Hepatocyte (in vitro differentiated cells): ENCODE data around the gene FOXC2. TPM values are rescaled to one million over a fixed set of nuclear protein-coding genes. Genes with fewer than 3 reads are reported as not detected.

ENCODE experiments used
- DNase-seq: peaks from one replicate; pipeline ENCODE4 v3.0.0-alpha.2; 2016; ENCODE audit warnings: low spot score
- H2AFZ ChIP-seq: fragments of 200-600 bp; sonication (generic); 2 replicates; pipeline ENCODE4 v1.6.0; 2016; ENCODE audit warnings: antibody characterized with exemption, mild to moderate bottlenecking
- H3K27ac ChIP-seq: fragments of 200-600 bp; sonication (generic); 2 replicates; pipeline ENCODE4 v1.5.1; 2016; ENCODE audit warnings: mild to moderate bottlenecking
- H3K27me3 ChIP-seq: fragments of 200-600 bp; sonication (generic); 2 replicates; pipeline ENCODE4 v1.6.1; 2016
- H3K36me3 ChIP-seq: fragments of 200-600 bp; sonication (generic); replicated peaks from 2 replicates; pipeline ENCODE4 v1.5.1; 2016; ENCODE audit warnings: low read depth; ENCODE audit not compliant: insufficient read depth
- H3K4me1 ChIP-seq: fragments of 200-600 bp; sonication (generic); 2 replicates; pipeline ENCODE4 v1.5.1; 2016; ENCODE audit warnings: mild to moderate bottlenecking, moderate library complexity; ENCODE audit not compliant: insufficient read depth
- H3K4me2 ChIP-seq: fragments of 200-600 bp; sonication (generic); 2 replicates; pipeline ENCODE4 v1.6.0; 2016
- H3K4me3 ChIP-seq: fragments of 200-600 bp; sonication (generic); 2 replicates; pipeline ENCODE4 v1.5.1; 2016; ENCODE audit warnings: mild to moderate bottlenecking
- H3K79me2 ChIP-seq: fragments of 200-600 bp; sonication (generic); 2 replicates; pipeline ENCODE4 v1.6.0; 2017; ENCODE audit warnings: mild to moderate bottlenecking
- H3K9me2 ChIP-seq: fragments of 200-600 bp; sonication (generic); replicated peaks from 2 replicates; pipeline ENCODE4 v1.6.0; 2017; ENCODE audit warnings: mild to moderate bottlenecking; ENCODE audit not compliant: insufficient read depth
- H3K9me3 ChIP-seq: fragments of 200-600 bp; sonication (generic); 2 replicates; pipeline ENCODE4 v1.5.1; 2016; ENCODE audit warnings: low read depth, mild to moderate bottlenecking
- H4K20me1 ChIP-seq: fragments of 200-600 bp; sonication (generic); 2 replicates; pipeline ENCODE4 v1.6.0; 2016; ENCODE audit warnings: mild to moderate bottlenecking; ENCODE audit not compliant: insufficient read depth, poor library complexity, severe bottlenecking
- CTCF ChIP-seq: fragments of 200-600 bp; sonication (generic); IDR thresholded peaks from 2 replicates; pipeline ENCODE4 v1.5.1; 2016; ENCODE audit warnings: antibody characterized with exemption, mild to moderate bottlenecking; ENCODE audit not compliant: poor library complexity
- EZH2 ChIP-seq: fragments of 200-600 bp; sonication (generic); IDR thresholded peaks from 2 replicates; pipeline ENCODE4 v1.6.1; 2016; ENCODE audit warnings: antibody characterized with exemption, mild to moderate bottlenecking, borderline replicate concordance
- EZH2phosphoT487 ChIP-seq: fragments of 200-600 bp; sonication (generic); IDR thresholded peaks from one replicate; pipeline ENCODE4 v1.6.1; 2018; ENCODE audit warnings: antibody characterized with exemption, mild to moderate bottlenecking, low read depth, moderate library complexity; ENCODE audit not compliant: unreplicated experiment, severe bottlenecking
- WGBS: methylation state at CpG from one replicate; pipeline ENCODE4 v1.1.6; 2016; ENCODE audit warnings: low lambda C conversion rate; ENCODE audit errors: missing lambda C conversion rate; 5-methylcytosine and 5-hydroxymethylcytosine counted together
- polyA plus RNA-seq: library from polyadenylated mRNA; unstranded; fragments of >200 nt; fragmentation: Nextera tagmentation; extraction: Ambion mirVana; gene quantifications from 2 replicates; pipeline ENCODE4 v1.2.1, GENCODE V29; 2016
- total RNA-seq: library from RNA; depleted of rRNA; stranded (reverse); fragments of >200 nt; gene quantifications from 2 replicates; pipeline ENCODE4 v1.2.3, GENCODE V29; 2014

The FOXC2 gene
- total and polyA plus RNA-seq, 2 experiments from 2014 or later = 0.30 TPM; not detected in 1

DNA sequence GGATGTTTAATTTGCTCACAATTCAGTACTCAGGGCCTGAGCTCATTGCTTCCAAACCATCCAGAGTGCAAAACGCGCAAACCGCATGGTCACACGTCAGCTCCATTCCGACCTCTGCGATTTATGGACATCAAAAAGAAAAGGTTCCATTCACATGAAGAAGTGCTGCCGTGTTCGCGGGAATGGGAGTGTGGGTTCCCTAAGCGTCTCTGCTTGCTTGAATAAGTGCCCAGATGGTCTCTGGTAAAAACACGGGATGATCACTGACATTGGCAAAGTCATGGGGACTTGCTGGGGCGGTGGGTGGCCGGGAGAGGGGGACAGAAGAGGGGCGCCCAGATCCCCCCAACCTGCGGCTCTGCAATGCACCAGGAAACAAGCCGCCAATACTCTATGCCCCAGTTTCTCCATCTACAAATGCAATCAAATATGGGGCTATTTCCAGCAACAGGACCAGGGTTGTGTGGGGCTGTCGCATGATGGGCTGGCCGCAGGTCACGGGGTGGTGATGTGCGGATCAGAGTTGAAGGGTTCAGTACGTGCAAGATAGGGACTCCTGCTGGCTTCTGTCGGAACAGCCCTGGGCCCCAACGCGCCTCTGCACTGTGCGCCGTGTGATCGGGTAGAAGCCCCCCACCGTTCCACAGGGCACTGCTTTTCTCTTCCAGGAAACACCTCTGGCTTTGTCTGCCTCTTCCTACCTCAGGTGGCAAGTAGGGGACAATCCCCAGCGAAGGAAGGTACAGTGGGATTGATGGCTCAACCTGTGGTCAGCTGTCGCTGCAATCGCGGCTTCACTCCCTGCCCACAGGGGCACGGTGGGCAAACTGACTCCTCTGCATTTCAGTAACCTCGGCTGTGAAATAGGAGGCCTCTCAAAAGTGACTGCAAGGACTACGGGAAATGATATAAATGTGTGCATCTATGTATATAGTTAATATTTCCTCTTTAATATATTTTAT is 45.1 kb upstream of the FOXC2 start:
- Histone ChIP-seq H2AFZ (no peak overlapping the region), H3K27me3 (peaks cover 28% of the 10 kb centered on the region), H3K9me3 (no peaks in the 10 kb centered on the region), H4K20me1 (peaks cover 1% of the 10 kb centered on the region), H3K79me2 (peaks cover 9% of the 10 kb centered on the region), H3K36me3 (no peaks in the 10 kb centered on the region), H3K9me2 (no peaks in the 10 kb centered on the region), H3K4me3 (no peak overlapping the region), H3K27ac (no peak overlapping the region), H3K4me2 (no peak overlapping the region), H3K4me1 (peaks cover 16% of the 10 kb centered on the region)
- no peak for DNase-seq
- TF ChIP-seq CTCF = no peak
- no peak for TF ChIP-seq EZH2
- TF ChIP-seq EZH2phosphoT487 = no peak
- WGBS = 89% methylated on average over 35 of the region's 35 CpGs

GRCh38 chr16:86522634-86523033 is 44.0 kb upstream of the FOXC2 start:
- TF ChIP-seq EZH2phosphoT487 (no peak), CTCF (no peak), EZH2 (no peak)
- WGBS = 89% methylated on average over 16 of the region's 16 CpGs
- H3K27me3 ChIP-seq = peaks cover 18% of the 10 kb centered on the region
- peaks cover 6% of the 10 kb centered on the region for H3K4me1 ChIP-seq
- no peak overlapping the region for H2AFZ ChIP-seq
- H3K27ac ChIP-seq = no peak overlapping the region
- no peak for DNase-seq
- H3K4me2 ChIP-seq = no peak overlapping the region
- no peaks in the 10 kb centered on the region for H3K9me2 ChIP-seq
- no peaks in the 10 kb centered on the region for H3K9me3 ChIP-seq
- no peak overlapping the region for H3K4me3 ChIP-seq
- no peaks in the 10 kb centered on the region for H3K36me3 ChIP-seq
- no peaks in the 10 kb centered on the region for H3K79me2 ChIP-seq
- H4K20me1 ChIP-seq = no peaks in the 10 kb centered on the region

- Histone ChIP-seq H3K9me3 (no peaks in the 10 kb centered on the region), H3K79me2 (no peaks in the 10 kb centered on the region), H2AFZ (no peak overlapping the region), H3K27me3 (peaks cover 17% of the 10 kb centered on the region), H3K4me3 (no peak overlapping the region), H3K4me1 (peaks cover 6% of the 10 kb centered on the region), H3K4me2 (no peak overlapping the region), H4K20me1 (no peaks in the 10 kb centered on the region), H3K27ac (no peak overlapping the region), H3K36me3 (no peaks in the 10 kb centered on the region), H3K9me2 (no peaks in the 10 kb centered on the region)
- WGBS = 69% methylated on average over 5 of the region's 5 CpGs
- no peak for TF ChIP-seq EZH2phosphoT487
- TF ChIP-seq EZH2 = no peak
- TF ChIP-seq CTCF = no peak
- no peak for DNase-seq
These were observed 43.4 kb upstream of the FOXC2 start for GRCh38 chr16:86523166-86523740.
